Gastroesophageal sphincter (tissue), 3 donors: ENCODE measurements around the gene EGFLAM.

Experiments used
- POLR2A ChIP-seq, 2 donors: fragments of 450-650 bp; IDR thresholded peaks; one replicate each; pipeline ENCODE4 v1.6.1; 2017; ENCODE audit warnings: antibody characterized with exemption in 2 of 2, mild to moderate bottlenecking in 2 of 2, moderate library complexity in 1 of 2
- POLR2AphosphoS5 ChIP-seq: sonication (generic); formaldehyde crosslinking; IDR thresholded peaks from one replicate; pipeline ENCODE4 v1.6.1; 2017; ENCODE audit warnings: antibody characterized with exemption
- TF ChIP-seq, protein P1 (sequence below), 4 experiments: fragments of 200-600 bp in 2 of 4; fragments of 450-650 bp in 2 of 4; sonication (generic) in 1 of 4; IDR thresholded peaks; one replicate each; pipeline ENCODE4 v1.5.1; 2017 to 2019; ENCODE audit warnings: antibody characterized with exemption in 4 of 4, mild to moderate bottlenecking in 2 of 4, moderate library complexity in 2 of 4

DNA sequence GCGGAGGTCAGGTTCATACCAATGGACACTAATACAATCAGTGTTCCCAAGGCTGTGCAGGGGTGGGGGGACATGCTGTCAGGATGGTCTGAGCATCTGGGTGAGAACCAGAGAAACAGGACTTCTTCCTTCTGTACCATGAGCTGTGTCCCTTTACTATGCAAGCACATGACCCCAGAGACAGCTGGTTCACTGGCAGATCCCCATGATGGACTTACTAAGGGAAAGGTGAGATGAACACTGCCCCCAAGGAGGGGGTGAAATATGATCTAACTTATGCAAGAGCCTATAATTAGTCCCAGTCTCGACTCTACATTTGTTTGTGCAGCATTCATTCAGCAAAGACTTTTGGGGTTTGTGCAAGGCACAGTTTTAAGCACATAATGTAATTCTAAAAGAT is 206.7 kb downstream of the EGFLAM start:
- TF ChIP-seq POLR2A (IDR thresholded peaks at IDR 0.05) (no peak), POLR2AphosphoS5 (no peak)
- TF ChIP-seq, protein P1, sequence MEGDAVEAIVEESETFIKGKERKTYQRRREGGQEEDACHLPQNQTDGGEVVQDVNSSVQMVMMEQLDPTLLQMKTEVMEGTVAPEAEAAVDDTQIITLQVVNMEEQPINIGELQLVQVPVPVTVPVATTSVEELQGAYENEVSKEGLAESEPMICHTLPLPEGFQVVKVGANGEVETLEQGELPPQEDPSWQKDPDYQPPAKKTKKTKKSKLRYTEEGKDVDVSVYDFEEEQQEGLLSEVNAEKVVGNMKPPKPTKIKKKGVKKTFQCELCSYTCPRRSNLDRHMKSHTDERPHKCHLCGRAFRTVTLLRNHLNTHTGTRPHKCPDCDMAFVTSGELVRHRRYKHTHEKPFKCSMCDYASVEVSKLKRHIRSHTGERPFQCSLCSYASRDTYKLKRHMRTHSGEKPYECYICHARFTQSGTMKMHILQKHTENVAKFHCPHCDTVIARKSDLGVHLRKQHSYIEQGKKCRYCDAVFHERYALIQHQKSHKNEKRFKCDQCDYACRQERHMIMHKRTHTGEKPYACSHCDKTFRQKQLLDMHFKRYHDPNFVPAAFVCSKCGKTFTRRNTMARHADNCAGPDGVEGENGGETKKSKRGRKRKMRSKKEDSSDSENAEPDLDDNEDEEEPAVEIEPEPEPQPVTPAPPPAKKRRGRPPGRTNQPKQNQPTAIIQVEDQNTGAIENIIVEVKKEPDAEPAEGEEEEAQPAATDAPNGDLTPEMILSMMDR (IDR thresholded peaks at IDR 0.05) = no peak
